Measurements from ENCODE around the gene JADE2. TPM values are rescaled to one million over a fixed set of nuclear protein-coding genes. Genes with fewer than 3 reads are reported as not detected.
A peak's percentile ranks its signal among the peaks of the same experiment; 100 is the strongest.

JADE2 gene
- total and polyA plus RNA-seq, 4 donors: 12.4 to 53.5 (median 20.3) TPM

DNA sequence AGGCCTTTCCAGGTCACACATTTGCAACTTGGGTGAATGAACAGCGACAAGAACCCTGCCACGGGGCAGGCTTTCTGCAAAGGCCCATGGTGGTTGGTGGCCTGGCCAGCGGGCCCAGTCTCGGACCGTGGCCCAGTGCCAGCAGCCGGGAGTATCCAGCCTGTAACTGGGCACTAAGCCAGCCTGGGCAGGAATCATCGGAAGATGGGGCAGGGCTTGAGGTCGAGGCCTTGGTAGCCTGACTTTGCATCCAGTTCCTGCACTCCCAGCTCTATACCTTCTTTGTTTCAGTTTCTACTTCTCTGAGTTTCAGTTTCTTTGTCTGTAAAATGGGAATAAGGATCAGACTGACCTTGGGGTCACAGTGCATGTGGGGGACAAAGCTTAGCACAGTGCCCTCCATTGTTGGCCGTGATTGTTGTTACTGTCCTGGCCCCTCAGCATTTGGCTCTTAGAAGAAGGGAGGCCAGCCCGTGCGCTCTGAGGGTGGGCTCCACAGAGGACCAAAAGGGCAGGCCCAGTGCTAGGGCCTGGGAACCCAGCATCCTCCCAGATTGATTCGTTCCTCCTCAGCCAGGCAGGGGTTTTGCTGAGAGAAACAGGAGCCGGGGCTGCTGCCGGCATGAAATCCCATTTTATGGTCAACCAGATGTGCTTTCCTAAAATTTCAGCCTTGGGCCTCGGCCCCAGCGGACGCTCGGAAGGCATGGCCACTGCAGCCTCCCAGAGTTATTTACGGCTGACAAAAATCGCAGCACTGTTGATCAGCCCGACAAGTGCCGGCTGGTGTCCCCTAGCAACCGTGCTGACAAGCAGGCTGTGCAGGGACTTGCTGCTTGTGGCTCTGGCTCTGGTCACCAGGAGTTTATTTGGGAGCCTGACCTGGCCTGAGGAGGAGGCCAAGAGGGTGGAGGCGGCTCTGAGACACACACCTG, 43.6 kb downstream of the JADE2 start:
- Histone ChIP-seq H3K9ac (ENCODE audit: insufficient read depth in 1 of 2, low read length in 2 of 2) (no peak overlapping the region), H3K27me3 (ENCODE audit: control insufficient read depth in 3 of 3, insufficient read depth in 3 of 3, low read length in 2 of 3) (no peaks in the 10 kb centered on the region), H3K27ac (ENCODE audit: low read depth in 1 of 2, low read length in 1 of 2) (peak overlapping the region; percentile 68 to 75), H3K4me1 (ENCODE audit: control insufficient read depth in 5 of 5, insufficient read depth in 5 of 5, low read length in 5 of 5) (peaks cover 0 to 30% (median 7%) of the 10 kb centered on the region in 5 donors), H3K9me3 (ENCODE audit: control insufficient read depth in 4 of 4, insufficient read depth in 3 of 4, low read length in 3 of 4) (no peaks in the 10 kb centered on the region), H3K4me3 (no peak overlapping the region), H3K36me3 (ENCODE audit: control insufficient read depth in 4 of 4, insufficient read depth in 4 of 4, low read length in 4 of 4) (peaks cover 3 to 75% (median 19%) of the 10 kb centered on the region in 4 donors)
- DNase-seq: peak; percentile 29 to 52 (median 36)
- peak; percentile 47 for ATAC-seq (ENCODE audit: insufficient read depth, low FRiP score)
- 63 to 78% methylated on average over 24 of the region's 24 CpGs for WGBS, 2 donors
- TF ChIP-seq, protein P1, sequence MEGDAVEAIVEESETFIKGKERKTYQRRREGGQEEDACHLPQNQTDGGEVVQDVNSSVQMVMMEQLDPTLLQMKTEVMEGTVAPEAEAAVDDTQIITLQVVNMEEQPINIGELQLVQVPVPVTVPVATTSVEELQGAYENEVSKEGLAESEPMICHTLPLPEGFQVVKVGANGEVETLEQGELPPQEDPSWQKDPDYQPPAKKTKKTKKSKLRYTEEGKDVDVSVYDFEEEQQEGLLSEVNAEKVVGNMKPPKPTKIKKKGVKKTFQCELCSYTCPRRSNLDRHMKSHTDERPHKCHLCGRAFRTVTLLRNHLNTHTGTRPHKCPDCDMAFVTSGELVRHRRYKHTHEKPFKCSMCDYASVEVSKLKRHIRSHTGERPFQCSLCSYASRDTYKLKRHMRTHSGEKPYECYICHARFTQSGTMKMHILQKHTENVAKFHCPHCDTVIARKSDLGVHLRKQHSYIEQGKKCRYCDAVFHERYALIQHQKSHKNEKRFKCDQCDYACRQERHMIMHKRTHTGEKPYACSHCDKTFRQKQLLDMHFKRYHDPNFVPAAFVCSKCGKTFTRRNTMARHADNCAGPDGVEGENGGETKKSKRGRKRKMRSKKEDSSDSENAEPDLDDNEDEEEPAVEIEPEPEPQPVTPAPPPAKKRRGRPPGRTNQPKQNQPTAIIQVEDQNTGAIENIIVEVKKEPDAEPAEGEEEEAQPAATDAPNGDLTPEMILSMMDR (IDR thresholded peaks at IDR 0.05; ENCODE audit: control extremely low read depth, extremely low read depth): no peak

- Histone ChIP-seq H3K27me3 (ENCODE audit: control insufficient read depth in 3 of 3, insufficient read depth in 3 of 3, low read length in 2 of 3) (no peaks in the 10 kb centered on the region), H3K9ac (ENCODE audit: insufficient read depth in 1 of 2, low read length in 2 of 2) (no peak overlapping the region), H3K36me3 (ENCODE audit: control insufficient read depth in 4 of 4, insufficient read depth in 4 of 4, low read length in 4 of 4) (peaks cover 3 to 75% (median 21%) of the 10 kb centered on the region in 4 donors), H3K4me1 (ENCODE audit: control insufficient read depth in 5 of 5, insufficient read depth in 5 of 5, low read length in 5 of 5) (peaks cover 0 to 30% (median 7%) of the 10 kb centered on the region in 5 donors), H3K27ac (ENCODE audit: low read depth in 1 of 2, low read length in 1 of 2) (peak overlapping the region; percentile 57 to 68), H3K4me3 (no peak overlapping the region), H3K9me3 (ENCODE audit: control insufficient read depth in 4 of 4, insufficient read depth in 3 of 4, low read length in 3 of 4) (no peaks in the 10 kb centered on the region)
- WGBS, 2 donors: 88 to 92% methylated on average over 6 of the region's 6 CpGs
- DNase-seq (no peak), ATAC-seq (ENCODE audit: insufficient read depth, low FRiP score) (no peak)
- TF ChIP-seq, protein P1 (IDR thresholded peaks at IDR 0.05; ENCODE audit: control extremely low read depth, extremely low read depth): no peak
Measured at GRCh38 chr5:134569758-134570364, 44.4 kb downstream of the JADE2 start.

DNA sequence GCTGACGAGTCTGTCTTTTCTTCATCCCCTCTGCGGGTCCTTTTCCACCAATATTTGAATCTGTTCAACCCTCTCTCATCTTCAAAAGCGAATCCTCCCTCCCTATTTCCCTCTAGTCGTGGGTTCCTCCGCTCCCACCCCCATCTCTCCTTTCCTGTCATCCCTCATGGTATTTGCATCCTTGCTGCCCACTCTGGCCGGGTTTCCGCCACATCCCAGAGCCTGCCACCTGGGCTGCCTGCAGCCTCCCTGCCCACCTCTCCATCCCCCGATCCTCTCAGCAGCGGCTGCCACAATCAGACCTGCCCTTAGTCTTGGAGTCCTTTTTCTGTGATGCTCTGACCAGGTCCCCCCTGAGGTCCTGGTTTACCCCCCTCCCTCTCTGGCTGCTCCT, 44.9 kb downstream of the JADE2 start:
- H3K9ac ChIP-seq (ENCODE audit: insufficient read depth in 1 of 2, low read length in 2 of 2): no peak overlapping the region
- peak overlapping the region in 1 of 2 donors; percentile 68 for H3K27ac ChIP-seq (ENCODE audit: low read depth in 1 of 2, low read length in 1 of 2)
- no peak overlapping the region for H3K4me3 ChIP-seq
- DNase-seq (no peak), ATAC-seq (ENCODE audit: insufficient read depth, low FRiP score) (no peak)
- WGBS, 2 donors: 91 to 94% methylated on average over 9 of the region's 9 CpGs
- H3K9me3 ChIP-seq (ENCODE audit: control insufficient read depth in 4 of 4, insufficient read depth in 3 of 4, low read length in 3 of 4): no peaks in the 10 kb centered on the region
- H3K36me3 ChIP-seq (ENCODE audit: control insufficient read depth in 4 of 4, insufficient read depth in 4 of 4, low read length in 4 of 4): peaks cover 0 to 75% (median 21%) of the 10 kb centered on the region in 4 donors
- H3K27me3 ChIP-seq (ENCODE audit: control insufficient read depth in 3 of 3, insufficient read depth in 3 of 3, low read length in 2 of 3): no peaks in the 10 kb centered on the region
- TF ChIP-seq, protein P1 (IDR thresholded peaks at IDR 0.05; ENCODE audit: control extremely low read depth, extremely low read depth): no peak
- peaks cover 0 to 30% (median 7%) of the 10 kb centered on the region in 5 donors for H3K4me1 ChIP-seq (ENCODE audit: control insufficient read depth in 5 of 5, insufficient read depth in 5 of 5, low read length in 5 of 5)
